Smooth muscle cell (in vitro differentiated cells): Measurements from ENCODE around the gene FAM124A. TPM values are rescaled to one million over a fixed set of nuclear protein-coding genes. Genes with fewer than 3 reads are reported as not detected.

Experiments used
- DNase-seq: peaks from one replicate; lab custom pipeline; 2025; ENCODE audit not compliant: unreplicated experiment; lab: John Stamatoyannopoulos, UW
- H2AFZ ChIP-seq: fragments of 200-600 bp; sonication (generic); 2 replicates; pipeline ENCODE4 v1.6.0; 2016; ENCODE audit warnings: antibody characterized with exemption, low read depth, mild to moderate bottlenecking
- H3F3A ChIP-seq: fragments of 200-600 bp; sonication (generic); 2 replicates; pipeline ENCODE4 v1.6.0; 2017; ENCODE audit warnings: antibody characterized with exemption, low read depth
- H3K27ac ChIP-seq: fragments of 200-600 bp; sonication (generic); 2 replicates; pipeline ENCODE4 v1.5.1; 2016; ENCODE audit warnings: low read depth, mild to moderate bottlenecking
- H3K27me3 ChIP-seq: fragments of 200-600 bp; sonication (generic); 2 replicates; pipeline ENCODE4 v1.6.1; 2016; ENCODE audit warnings: low read depth, mild to moderate bottlenecking
- H3K36me3 ChIP-seq: fragments of 200-600 bp; sonication (generic); 2 replicates; pipeline ENCODE4 v1.5.1; 2016; ENCODE audit warnings: low read depth
- H3K4me1 ChIP-seq: fragments of 200-600 bp; sonication (generic); 2 replicates; pipeline ENCODE4 v1.5.1; 2016; ENCODE audit warnings: low read depth
- H3K4me2 ChIP-seq: fragments of 200-600 bp; sonication (generic); 2 replicates; pipeline ENCODE4 v1.6.0; 2016; ENCODE audit warnings: mild to moderate bottlenecking
- H3K4me3 ChIP-seq: fragments of 200-600 bp; sonication (generic); 2 replicates; pipeline ENCODE4 v1.5.1; 2016; ENCODE audit warnings: mild to moderate bottlenecking
- H3K79me2 ChIP-seq: fragments of 200-600 bp; sonication (generic); 2 replicates; pipeline ENCODE4 v1.6.0; 2016; ENCODE audit warnings: low read depth, mild to moderate bottlenecking
- H3K9ac ChIP-seq: fragments of 200-600 bp; sonication (generic); 2 replicates; pipeline ENCODE4 v1.6.0; 2016; ENCODE audit warnings: low read depth
- H3K9me3 ChIP-seq: fragments of 200-600 bp; sonication (generic); replicated peaks from 2 replicates; pipeline ENCODE4 v1.5.1; 2016; ENCODE audit warnings: low read depth
- H4K20me1 ChIP-seq: fragments of 200-600 bp; sonication (generic); 2 replicates; pipeline ENCODE4 v1.6.0; 2016; ENCODE audit warnings: low read depth
- WGBS: methylation state at CpG from one replicate; pipeline ENCODE4 v1.1.7; 2016; ENCODE audit warnings: low lambda C conversion rate; 5-methylcytosine and 5-hydroxymethylcytosine counted together
- polyA plus RNA-seq: library from polyadenylated mRNA; unstranded; fragments of >200 nt; fragmentation: Nextera tagmentation; extraction: Ambion mirVana; gene quantifications from 2 replicates; pipeline ENCODE4 v1.2.1, GENCODE V29; 2016
- total RNA-seq: library from RNA; depleted of rRNA; stranded (reverse); fragments of >200 nt; gene quantifications from 2 replicates; pipeline ENCODE4 v1.2.3, GENCODE V29; 2014
- TF ChIP-seq, protein P1 (sequence below): fragments of 200-600 bp; sonication (generic); IDR thresholded peaks from 2 replicates; pipeline ENCODE4 v1.5.1; 2017; ENCODE audit warnings: borderline replicate concordance, mild to moderate bottlenecking, antibody characterized with exemption; ENCODE audit not compliant: insufficient read depth, poor library complexity, severe bottlenecking

FAM124A gene
- total and polyA plus RNA-seq, 2 experiments from 2014 or later: 0.06 TPM; not detected in 1

GRCh38 chr13:51291341-51291740 is 69.1 kb downstream of the FAM124A start:
- DNase-seq: no peak
- no peaks in the 10 kb centered on the region for H4K20me1 ChIP-seq
- TF ChIP-seq, protein P1, sequence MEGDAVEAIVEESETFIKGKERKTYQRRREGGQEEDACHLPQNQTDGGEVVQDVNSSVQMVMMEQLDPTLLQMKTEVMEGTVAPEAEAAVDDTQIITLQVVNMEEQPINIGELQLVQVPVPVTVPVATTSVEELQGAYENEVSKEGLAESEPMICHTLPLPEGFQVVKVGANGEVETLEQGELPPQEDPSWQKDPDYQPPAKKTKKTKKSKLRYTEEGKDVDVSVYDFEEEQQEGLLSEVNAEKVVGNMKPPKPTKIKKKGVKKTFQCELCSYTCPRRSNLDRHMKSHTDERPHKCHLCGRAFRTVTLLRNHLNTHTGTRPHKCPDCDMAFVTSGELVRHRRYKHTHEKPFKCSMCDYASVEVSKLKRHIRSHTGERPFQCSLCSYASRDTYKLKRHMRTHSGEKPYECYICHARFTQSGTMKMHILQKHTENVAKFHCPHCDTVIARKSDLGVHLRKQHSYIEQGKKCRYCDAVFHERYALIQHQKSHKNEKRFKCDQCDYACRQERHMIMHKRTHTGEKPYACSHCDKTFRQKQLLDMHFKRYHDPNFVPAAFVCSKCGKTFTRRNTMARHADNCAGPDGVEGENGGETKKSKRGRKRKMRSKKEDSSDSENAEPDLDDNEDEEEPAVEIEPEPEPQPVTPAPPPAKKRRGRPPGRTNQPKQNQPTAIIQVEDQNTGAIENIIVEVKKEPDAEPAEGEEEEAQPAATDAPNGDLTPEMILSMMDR: no peak
- H3K27me3 ChIP-seq: peaks cover 4% of the 10 kb centered on the region
- H3K9me3 ChIP-seq: no peaks in the 10 kb centered on the region
- 77% methylated on average over 5 of the region's 5 CpGs for WGBS
- H3K9ac ChIP-seq: no peak overlapping the region
- H3K79me2 ChIP-seq: no peaks in the 10 kb centered on the region
- no peak overlapping the region for H3K4me2 ChIP-seq
- H3K4me3 ChIP-seq: no peak overlapping the region
- H3K36me3 ChIP-seq: no peaks in the 10 kb centered on the region
- H3K4me1 ChIP-seq: no peaks in the 10 kb centered on the region
- no peaks in the 10 kb centered on the region for H3F3A ChIP-seq
- H2AFZ ChIP-seq: no peak overlapping the region
- H3K27ac ChIP-seq: no peak overlapping the region

- H3K27ac ChIP-seq: no peak overlapping the region
- 82% methylated on average over 6 of the region's 6 CpGs for WGBS
Measured at GRCh38 chr13:51292000-51292565, 69.9 kb downstream of the FAM124A start.

GRCh38 chr13:51297556-51297955 is 75.4 kb downstream of the FAM124A start:
- Histone ChIP-seq H3K79me2 (no peaks in the 10 kb centered on the region), H2AFZ (no peak overlapping the region), H3K27ac (no peak overlapping the region), H3K27me3 (no peaks in the 10 kb centered on the region), H3K4me1 (peaks cover 14% of the 10 kb centered on the region), H3K9me3 (no peaks in the 10 kb centered on the region), H3K9ac (no peak overlapping the region), H3K4me2 (no peak overlapping the region), H3K36me3 (no peaks in the 10 kb centered on the region), H4K20me1 (no peaks in the 10 kb centered on the region), H3F3A (no peaks in the 10 kb centered on the region), H3K4me3 (no peak overlapping the region)
- 64% methylated on average over 2 of the region's 2 CpGs for WGBS
- TF ChIP-seq, protein P1: no peak
- DNase-seq: no peak

More at GRCh38 chr13:51292000-51292565, 69.9 kb downstream of the FAM124A start:
- Histone ChIP-seq H2AFZ (no peak overlapping the region), H3K4me2 (no peak overlapping the region), H3K36me3 (no peaks in the 10 kb centered on the region), H3F3A (no peaks in the 10 kb centered on the region), H3K27me3 (peaks cover 4% of the 10 kb centered on the region), H3K79me2 (no peaks in the 10 kb centered on the region), H4K20me1 (no peaks in the 10 kb centered on the region), H3K9ac (no peak overlapping the region), H3K4me1 (no peaks in the 10 kb centered on the region), H3K9me3 (no peaks in the 10 kb centered on the region), H3K4me3 (no peak overlapping the region)
- TF ChIP-seq, protein P1: no peak
- DNase-seq: no peak

- Histone ChIP-seq H3K27me3 (no peaks in the 10 kb centered on the region), H3K4me2 (no peak overlapping the region), H2AFZ (no peak overlapping the region), H3K4me1 (peaks cover 22% of the 10 kb centered on the region), H3K36me3 (no peaks in the 10 kb centered on the region), H4K20me1 (no peaks in the 10 kb centered on the region), H3K27ac (no peak overlapping the region), H3K4me3 (no peak overlapping the region), H3K79me2 (no peaks in the 10 kb centered on the region), H3K9ac (no peak overlapping the region), H3K9me3 (no peaks in the 10 kb centered on the region), H3F3A (no peaks in the 10 kb centered on the region)
- 96% methylated on average over 1 of the region's 1 CpG for WGBS
- DNase-seq: no peak
- TF ChIP-seq, protein P1: no peak
Measured at GRCh38 chr13:51298812-51299211, 76.6 kb downstream of the FAM124A start.
